ENCODE results near the gene LEMD3. TPM values are rescaled to one million over a fixed set of nuclear protein-coding genes. Genes with fewer than 3 reads are reported as not detected.
A peak's percentile ranks its signal among the peaks of the same experiment; 100 is the strongest.

The LEMD3 gene
- total and polyA plus RNA-seq, 2 experiments from 2014 or later: 15.4 to 56.7 TPM

- no peaks in the 10 kb centered on the region for H3K9me3 Mint-ChIP-seq
- H4K20me1 ChIP-seq (replicated peaks; ENCODE audit: insufficient read depth): no peaks in the 10 kb centered on the region
- peak within 1 kb of the TSS; percentile 77 for H3K4me2 ChIP-seq
- peak within 1 kb of the TSS; percentile 81 for H3K4me3 Mint-ChIP-seq
- H3K27me3 ChIP-seq (ENCODE audit: insufficient read depth): peaks cover 33% of the 10 kb centered on the region
- peaks cover 13% of the 10 kb centered on the region; the same call in 1 of the 2 replicates for H3K4me1 ChIP-seq (ENCODE audit: insufficient read depth)
- H2AFZ ChIP-seq: peak within 1 kb of the TSS; percentile 99
- no peaks in the 10 kb centered on the region for H3K36me3 ChIP-seq (ENCODE audit: insufficient read depth)
- peak; percentile 88 for DNase-seq (ENCODE audit: low spot score)
- peaks cover 16% of the 10 kb centered on the region for H3K4me1 Mint-ChIP-seq
- H3K9me2 ChIP-seq (ENCODE audit: insufficient read depth): no peaks in the 10 kb centered on the region
- H3K27ac Mint-ChIP-seq: no peak within 1 kb of the TSS
- H3K36me3 Mint-ChIP-seq (ENCODE audit: low read depth): no peaks in the 10 kb centered on the region
- H3K4me3 ChIP-seq: peak within 1 kb of the TSS; percentile 86
- H3F3A ChIP-seq (replicated peaks; ENCODE audit: low read depth): no peaks in the 10 kb centered on the region
- H3K27ac ChIP-seq (ENCODE audit: low read depth): no peak within 1 kb of the TSS
- no peaks in the 10 kb centered on the region for H3K79me2 ChIP-seq (replicated peaks; ENCODE audit: insufficient read depth)
- peak; percentile 89 for ATAC-seq
- H3K27me3 Mint-ChIP-seq (ENCODE audit: insufficient read depth, low read depth, poor library complexity): peaks cover 9% of the 10 kb centered on the region
- no peak for TF ChIP-seq EZH2 (IDR thresholded peaks at IDR 0.05; ENCODE audit: low read depth, unreplicated experiment)
- TF ChIP-seq POLR2AphosphoS5 (IDR thresholded peaks at IDR 0.05; ENCODE audit: low read depth): peak; percentile 29; the same call in 1 of the 2 replicates
- TF ChIP-seq CTCF (conservative IDR thresholded peaks at IDR 0.05; ENCODE audit: low read depth in 2 of 2): 0 out of 4 replicates have a peak, but pooled peaks of 1 of the 2 experiments have one; percentile 3
- TF ChIP-seq ETS1 (IDR thresholded peaks at IDR 0.05): no peak
- no peak for TF ChIP-seq ZNF462 (CRISPR knock-in tag; IDR thresholded peaks at IDR 0.05)
- TF ChIP-seq STAT1 (IDR thresholded peaks at IDR 0.05; ENCODE audit: unreplicated experiment): no peak
Observed at GRCh38 chr12:65278576-65279368, 109.4 kb downstream of the LEMD3 start, which contains the start of gene MSRB3. TSS of gene MSRB3 (plus strand) at chr12:65278683. CDS start at chr12:65308580, 29,897 bp downstream.
